Liver (tissue), 9 donors: ENCODE measurements around the gene MUL1. TPM values are rescaled to one million over a fixed set of nuclear protein-coding genes. Genes with fewer than 3 reads are reported as not detected.

Experiments used
- DNase-seq: peaks from one replicate; pipeline ENCODE4 v3.0.0-alpha.2; 2017; ENCODE audit warnings: low spot score
- H3K27ac ChIP-seq, 2 donors: one replicate each; pipeline ENCODE4 v1.7.0; 2013; ENCODE audit warnings: inconsistent platforms in 2 of 2, low read length in 2 of 2, control low read depth in 1 of 2, low read depth in 1 of 2, mild to moderate bottlenecking in 1 of 2
- H3K27me3 ChIP-seq, 4 donors: one replicate each; pipeline versions ENCODE4 v1.6.1 to v1.7.0; 2013; ENCODE audit warnings: low read length in 3 of 4, inconsistent platforms in 1 of 4, mild to moderate bottlenecking in 1 of 4, moderate library complexity in 1 of 4; ENCODE audit not compliant: control insufficient read depth in 4 of 4, insufficient read depth in 4 of 4
- H3K36me3 ChIP-seq, 4 donors: one replicate each; pipeline versions ENCODE4 v1.6.1 to v1.7.0; 2013; ENCODE audit warnings: low read length in 3 of 4, mild to moderate bottlenecking in 3 of 4, low read depth in 1 of 4, moderate library complexity in 1 of 4; ENCODE audit not compliant: control insufficient read depth in 4 of 4, insufficient read depth in 3 of 4
- H3K4me1 ChIP-seq, 4 donors: one replicate each; pipeline versions ENCODE4 v1.6.1 to v1.7.0; 2013; ENCODE audit warnings: low read length in 3 of 4, mild to moderate bottlenecking in 3 of 4, moderate library complexity in 1 of 4; ENCODE audit not compliant: control insufficient read depth in 4 of 4, insufficient read depth in 4 of 4
- H3K4me3 ChIP-seq, 3 donors: one replicate each; pipeline versions ENCODE4 v1.6.1 to v1.7.0; 2013; ENCODE audit warnings: low read length in 3 of 3, control low read depth in 1 of 3, low read depth in 1 of 3, mild to moderate bottlenecking in 1 of 3
- H3K9ac ChIP-seq, 2 donors: one replicate each; pipeline ENCODE4 v1.7.0; 2013; ENCODE audit warnings: low read length in 2 of 2, mild to moderate bottlenecking in 2 of 2, moderate library complexity in 2 of 2, control low read depth in 1 of 2, low read depth in 1 of 2
- H3K9me3 ChIP-seq, 4 donors: one replicate each; pipeline versions ENCODE4 v1.6.1 to v1.7.0; 2013; ENCODE audit warnings: low read length in 3 of 4; ENCODE audit not compliant: control insufficient read depth in 4 of 4
- ATF3 ChIP-seq: IDR thresholded peaks from 2 replicates; pipeline ENCODE4 v1.6.1; 2016; ENCODE audit warnings: antibody characterized with exemption
- CTCF ChIP-seq: fragments of 150-350 bp; IDR thresholded peaks from 2 replicates; pipeline ENCODE4 v1.5.1; 2017; ENCODE audit warnings: improper control_type of control experiment, low read depth, low read length; ENCODE audit not compliant: missing input control
- EGR1 ChIP-seq, 2 donors: IDR thresholded peaks; 2 replicates each; pipeline ENCODE4 v1.6.1; 2016 to 2018; ENCODE audit warnings: antibody characterized with exemption in 2 of 2, low read depth in 2 of 2
- FOXA1 ChIP-seq: IDR thresholded peaks from 2 replicates; pipeline ENCODE4 v1.6.1; 2016; ENCODE audit warnings: antibody characterized with exemption
- FOXA2 ChIP-seq: IDR thresholded peaks from 2 replicates; pipeline ENCODE4 v1.6.1; 2016; ENCODE audit warnings: antibody characterized with exemption
- HNF4A ChIP-seq, 2 donors: conservative IDR thresholded peaks; 2 replicates each; pipeline ENCODE4 v1.6.1; 2016; ENCODE audit warnings: antibody characterized with exemption in 2 of 2, mild to moderate bottlenecking in 2 of 2
- HNF4G ChIP-seq: IDR thresholded peaks from 2 replicates; pipeline ENCODE4 v1.6.1; 2016; ENCODE audit warnings: antibody characterized with exemption
- JUND ChIP-seq, 2 donors: IDR thresholded peaks; 2 replicates each; pipeline ENCODE4 v1.6.1; 2016; ENCODE audit warnings: antibody characterized with exemption in 2 of 2
- NR2F2 ChIP-seq: IDR thresholded peaks from 2 replicates; pipeline ENCODE4 v1.6.1; 2016; ENCODE audit warnings: antibody characterized with exemption
- RAD21 ChIP-seq, 2 donors: IDR thresholded peaks; 2 replicates each; pipeline ENCODE4 v1.6.1; 2016; ENCODE audit warnings: antibody characterized with exemption in 2 of 2, mild to moderate bottlenecking in 2 of 2
- SP1 ChIP-seq: IDR thresholded peaks from 2 replicates; pipeline ENCODE4 v1.6.1; 2018; ENCODE audit warnings: antibody characterized with exemption, mild to moderate bottlenecking
- TAF1 ChIP-seq: conservative IDR thresholded peaks from 2 replicates; pipeline ENCODE4 v1.6.1; 2016; ENCODE audit warnings: antibody characterized with exemption, mild to moderate bottlenecking
- YY1 ChIP-seq: IDR thresholded peaks from 2 replicates; pipeline ENCODE4 v1.6.1; 2016; ENCODE audit warnings: antibody characterized with exemption, mild to moderate bottlenecking
- WGBS: extraction: QIAGEN DNeasy Blood & Tissue Kit; methylation state at CpG from one replicate; pipeline ENCODE4 v1.1.7; 2013; 5-methylcytosine and 5-hydroxymethylcytosine counted together
- polyA plus RNA-seq, 2 donors: library from polyadenylated mRNA; stranded (reverse) in 1 of 2; unstranded in 1 of 2; fragments of 200-250 nt in 1 of 2; fragments of >200 nt in 1 of 2; fragmentation: Nextera tagmentation in 1 of 2; extraction: Ambion mirVana in 1 of 2; gene quantifications; one replicate each; pipeline versions ENCODE4 v1.2.1 to v1.2.3, GENCODE V29; 2013 to 2015
- total RNA-seq, 2 donors: library from RNA; depleted of rRNA; stranded (reverse); fragments of >200 nt; gene quantifications; one replicate each; pipeline ENCODE4 v1.2.3, GENCODE V29; 2014
- TF ChIP-seq, protein P1 (sequence below): IDR thresholded peaks from 2 replicates; pipeline ENCODE4 v1.6.1; 2016; ENCODE audit warnings: antibody characterized with exemption
- TF ChIP-seq, protein P2 (sequence below): IDR thresholded peaks from 2 replicates; pipeline ENCODE4 v1.6.1; 2016; ENCODE audit warnings: antibody characterized with exemption, mild to moderate bottlenecking
- donor health status: healthy.
- donor health status: healthy.
- donor health status: healthy.
- donor health status: healthy.
- donor health status: healthy.

MUL1 gene
- total and polyA plus RNA-seq, 4 donors = 9.5 to 19.4 (median 16.8) TPM

DNA sequence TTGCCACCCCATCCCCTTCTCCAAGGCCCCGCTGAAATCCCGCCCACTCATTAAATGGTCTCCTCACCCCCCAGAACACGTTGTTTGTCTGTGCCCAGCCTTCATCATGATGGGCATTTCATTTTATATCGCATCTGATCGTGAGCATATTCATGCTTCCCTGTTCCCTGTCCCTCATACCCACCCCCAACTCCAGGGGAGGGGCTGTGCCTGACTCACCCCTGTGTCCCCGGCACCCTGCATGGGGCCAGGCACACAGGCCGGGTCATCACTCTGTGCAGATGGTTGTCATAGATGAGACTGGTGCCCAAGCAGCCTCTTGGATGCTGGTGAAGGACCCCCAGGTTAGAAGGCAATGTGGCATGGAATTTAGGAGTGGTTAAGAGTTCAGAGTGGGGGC is 33.0 kb downstream of the MUL1 start:
- H3K4me1 ChIP-seq = peaks cover 27 to 65% (median 52%) of the 10 kb centered on the region in 4 donors
- 71% methylated on average over 7 of the region's 7 CpGs for WGBS
- no peaks in the 10 kb centered on the region for H3K36me3 ChIP-seq

More for the DNA sequence above, 33.0 kb downstream of the MUL1 start:
- H3K4me3 ChIP-seq = no peak overlapping the region
- DNase-seq = no peak
- TF ChIP-seq HNF4A (conservative IDR thresholded peaks at IDR 0.05) (no peak), HNF4G (no peak), RAD21 (IDR thresholded peaks at IDR 0.05) (no peak), JUND (IDR thresholded peaks at IDR 0.05) (no peak), SP1 (no peak), EGR1 (IDR thresholded peaks at IDR 0.05; ENCODE audit: low read depth in 2 of 2) (no peak), ATF3 (no peak), NR2F2 (no peak), FOXA2 (no peak), CTCF (no peak), YY1 (no peak), TAF1 (no peak), FOXA1 (no peak)
- TF ChIP-seq, protein P1, sequence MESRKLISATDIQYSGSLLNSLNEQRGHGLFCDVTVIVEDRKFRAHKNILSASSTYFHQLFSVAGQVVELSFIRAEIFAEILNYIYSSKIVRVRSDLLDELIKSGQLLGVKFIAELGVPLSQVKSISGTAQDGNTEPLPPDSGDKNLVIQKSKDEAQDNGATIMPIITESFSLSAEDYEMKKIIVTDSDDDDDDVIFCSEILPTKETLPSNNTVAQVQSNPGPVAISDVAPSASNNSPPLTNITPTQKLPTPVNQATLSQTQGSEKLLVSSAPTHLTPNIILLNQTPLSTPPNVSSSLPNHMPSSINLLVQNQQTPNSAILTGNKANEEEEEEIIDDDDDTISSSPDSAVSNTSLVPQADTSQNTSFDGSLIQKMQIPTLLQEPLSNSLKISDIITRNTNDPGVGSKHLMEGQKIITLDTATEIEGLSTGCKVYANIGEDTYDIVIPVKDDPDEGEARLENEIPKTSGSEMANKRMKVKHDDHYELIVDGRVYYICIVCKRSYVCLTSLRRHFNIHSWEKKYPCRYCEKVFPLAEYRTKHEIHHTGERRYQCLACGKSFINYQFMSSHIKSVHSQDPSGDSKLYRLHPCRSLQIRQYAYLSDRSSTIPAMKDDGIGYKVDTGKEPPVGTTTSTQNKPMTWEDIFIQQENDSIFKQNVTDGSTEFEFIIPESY = no peak
- TF ChIP-seq, protein P2, sequence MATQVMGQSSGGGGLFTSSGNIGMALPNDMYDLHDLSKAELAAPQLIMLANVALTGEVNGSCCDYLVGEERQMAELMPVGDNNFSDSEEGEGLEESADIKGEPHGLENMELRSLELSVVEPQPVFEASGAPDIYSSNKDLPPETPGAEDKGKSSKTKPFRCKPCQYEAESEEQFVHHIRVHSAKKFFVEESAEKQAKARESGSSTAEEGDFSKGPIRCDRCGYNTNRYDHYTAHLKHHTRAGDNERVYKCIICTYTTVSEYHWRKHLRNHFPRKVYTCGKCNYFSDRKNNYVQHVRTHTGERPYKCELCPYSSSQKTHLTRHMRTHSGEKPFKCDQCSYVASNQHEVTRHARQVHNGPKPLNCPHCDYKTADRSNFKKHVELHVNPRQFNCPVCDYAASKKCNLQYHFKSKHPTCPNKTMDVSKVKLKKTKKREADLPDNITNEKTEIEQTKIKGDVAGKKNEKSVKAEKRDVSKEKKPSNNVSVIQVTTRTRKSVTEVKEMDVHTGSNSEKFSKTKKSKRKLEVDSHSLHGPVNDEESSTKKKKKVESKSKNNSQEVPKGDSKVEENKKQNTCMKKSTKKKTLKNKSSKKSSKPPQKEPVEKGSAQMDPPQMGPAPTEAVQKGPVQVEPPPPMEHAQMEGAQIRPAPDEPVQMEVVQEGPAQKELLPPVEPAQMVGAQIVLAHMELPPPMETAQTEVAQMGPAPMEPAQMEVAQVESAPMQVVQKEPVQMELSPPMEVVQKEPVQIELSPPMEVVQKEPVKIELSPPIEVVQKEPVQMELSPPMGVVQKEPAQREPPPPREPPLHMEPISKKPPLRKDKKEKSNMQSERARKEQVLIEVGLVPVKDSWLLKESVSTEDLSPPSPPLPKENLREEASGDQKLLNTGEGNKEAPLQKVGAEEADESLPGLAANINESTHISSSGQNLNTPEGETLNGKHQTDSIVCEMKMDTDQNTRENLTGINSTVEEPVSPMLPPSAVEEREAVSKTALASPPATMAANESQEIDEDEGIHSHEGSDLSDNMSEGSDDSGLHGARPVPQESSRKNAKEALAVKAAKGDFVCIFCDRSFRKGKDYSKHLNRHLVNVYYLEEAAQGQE = no peak
- H3K9me3 ChIP-seq = no peaks in the 10 kb centered on the region
- no peak overlapping the region for H3K9ac ChIP-seq
- peak overlapping the region in 1 of 2 donors; percentile 28 for H3K27ac ChIP-seq
- no peaks in the 10 kb centered on the region for H3K27me3 ChIP-seq
